Hindlimb muscle (tissue), 1 donor: ENCODE results near the gene LIPE. TPM values are rescaled to one million over a fixed set of nuclear protein-coding genes. Genes with fewer than 3 reads are reported as not detected.
A peak's percentile ranks its signal among the peaks of the same experiment; 100 is the strongest.
"Not testable (repeated sequence)": the region's sequence is repeated elsewhere in the genome, so short reads cannot be mapped to it uniquely, and the experiment has no call there.

Experiments
- DNase-seq: peaks from one replicate; pipeline ENCODE4 v3.0.0-alpha.2; 2013
- polyA plus RNA-seq: library from polyadenylated mRNA; unstranded; fragments of 120-200 nt; gene quantifications from one replicate; pipeline ENCODE4 v1.2.1, GENCODE V29; 2013; ENCODE audit not compliant: insufficient read length

The LIPE gene
- 11.6 TPM for polyA plus RNA-seq

GRCh38 chr19:42427313-42427712, at the start of gene LIPE:
TSS of gene LIPE (minus strand) at chr19:42427388. CDS start at chr19:42427149, 239 bp downstream.
- DNase-seq: no peak

DNA sequence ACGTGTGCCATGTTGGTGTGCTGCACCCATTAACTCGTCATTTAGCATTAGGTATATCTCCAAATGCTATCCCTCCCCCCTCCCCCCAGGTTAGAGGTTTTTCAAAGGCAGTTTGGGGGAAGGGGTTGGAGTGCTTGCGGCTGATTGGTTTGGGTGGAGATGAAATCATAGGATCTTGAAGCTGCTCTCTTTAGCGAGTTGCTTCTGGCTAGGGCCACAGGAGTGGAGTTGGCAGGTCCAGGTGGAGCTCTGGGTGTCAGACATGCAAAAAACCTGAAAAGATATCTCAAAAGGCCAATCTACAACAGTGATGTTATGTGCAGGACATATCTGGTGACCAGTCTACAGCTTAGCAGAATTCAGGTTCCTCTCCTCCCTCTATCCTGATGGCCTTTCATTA, 48.2 kb upstream of the LIPE start:
- DNase-seq: no peak

DNA sequence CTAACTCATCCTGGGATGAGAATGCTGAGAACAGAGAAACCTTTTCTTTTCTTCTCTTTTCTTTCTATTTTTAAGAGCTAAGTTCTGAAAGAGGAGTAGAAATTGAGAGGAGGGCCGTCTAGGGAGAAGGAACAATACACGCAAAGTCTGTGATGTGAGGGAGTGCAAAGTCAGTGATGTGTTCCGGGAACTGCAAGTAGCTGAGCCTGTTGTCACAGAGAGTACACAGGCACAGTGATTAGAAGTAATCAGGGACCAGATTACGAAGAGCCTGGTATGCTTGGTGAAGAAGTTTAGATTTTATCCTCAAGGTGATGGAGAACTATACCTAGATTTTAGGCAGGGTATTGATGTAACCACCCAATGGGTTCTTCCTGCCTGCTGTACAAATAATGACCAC, 47.6 kb upstream of the LIPE start:
- no peak for DNase-seq

DNA sequence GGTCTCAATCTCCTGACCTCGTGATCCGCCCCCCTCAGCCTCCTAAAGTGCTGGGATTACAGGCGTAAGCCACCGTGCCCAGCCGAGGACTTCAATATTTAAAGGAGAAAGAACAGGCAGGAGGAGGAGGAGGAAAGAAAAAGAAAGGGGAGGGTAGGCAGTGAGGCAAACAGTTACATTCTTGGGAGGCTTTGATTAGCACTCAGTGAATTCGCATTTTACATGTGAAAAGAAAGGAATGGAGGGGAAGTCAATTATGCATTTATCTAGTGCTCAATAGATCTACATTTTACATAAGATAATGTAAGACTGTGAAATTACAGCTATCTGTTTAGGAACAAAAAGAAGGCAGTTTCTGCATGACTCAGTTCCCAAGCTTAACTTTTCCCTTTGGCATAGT, 46.5 kb upstream of the LIPE start:
- no peak for DNase-seq

GRCh38 chr19:42472402-42473147, 45.4 kb upstream of the LIPE start:
- DNase-seq: no peak

GRCh38 chr19:42471554-42472249, 44.5 kb upstream of the LIPE start:
- DNase-seq: no peak

DNA sequence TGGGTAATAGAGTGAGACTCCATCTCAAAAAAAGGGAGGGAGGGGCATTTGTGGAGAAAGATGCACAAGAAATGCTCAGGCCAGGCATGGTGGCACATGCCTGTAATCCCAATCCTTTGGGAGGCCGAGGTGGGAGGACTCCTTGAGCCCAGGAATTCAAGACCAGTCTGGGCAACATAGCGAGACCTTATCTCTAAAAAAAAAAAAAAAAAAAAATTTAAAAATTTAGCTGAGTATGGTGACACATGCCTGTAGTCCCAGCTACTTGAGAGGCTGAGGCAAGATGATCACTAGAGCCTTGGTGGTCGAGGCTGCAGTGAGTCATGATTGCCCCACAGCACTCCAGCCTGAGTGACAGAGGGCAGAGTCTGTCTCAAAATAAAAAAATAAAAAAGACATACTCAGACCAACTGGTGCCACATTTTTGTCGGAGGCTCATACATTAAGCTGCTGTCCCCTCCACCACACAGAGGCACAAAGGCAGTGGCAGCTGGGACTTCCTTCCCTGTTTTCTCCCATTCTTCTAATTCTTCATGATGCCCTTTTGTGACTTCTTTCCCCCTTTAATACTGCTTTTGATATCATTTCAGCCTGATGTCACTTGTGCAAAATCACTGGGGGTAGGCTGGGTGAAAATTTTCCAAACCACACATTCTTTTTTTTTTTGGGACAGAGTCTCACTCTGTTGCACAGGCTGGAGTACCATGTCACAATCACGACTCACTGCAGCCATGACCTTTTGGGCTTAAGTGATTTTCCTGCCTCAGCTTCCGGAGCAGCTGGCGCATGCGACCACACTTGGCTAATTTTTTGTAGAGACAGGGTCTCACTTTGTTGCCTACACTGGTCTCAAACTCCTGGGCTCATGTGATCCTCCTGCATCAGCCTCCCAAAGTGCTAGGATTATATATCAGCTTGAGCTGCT, 42.4 kb upstream of the LIPE start:
- DNase-seq: no peak

GRCh38 chr19:42468273-42468796, 41.1 kb upstream of the LIPE start:
- no peak for DNase-seq

GRCh38 chr19:42467183-42467760, 40.1 kb upstream of the LIPE start:
- DNase-seq: no peak

DNA sequence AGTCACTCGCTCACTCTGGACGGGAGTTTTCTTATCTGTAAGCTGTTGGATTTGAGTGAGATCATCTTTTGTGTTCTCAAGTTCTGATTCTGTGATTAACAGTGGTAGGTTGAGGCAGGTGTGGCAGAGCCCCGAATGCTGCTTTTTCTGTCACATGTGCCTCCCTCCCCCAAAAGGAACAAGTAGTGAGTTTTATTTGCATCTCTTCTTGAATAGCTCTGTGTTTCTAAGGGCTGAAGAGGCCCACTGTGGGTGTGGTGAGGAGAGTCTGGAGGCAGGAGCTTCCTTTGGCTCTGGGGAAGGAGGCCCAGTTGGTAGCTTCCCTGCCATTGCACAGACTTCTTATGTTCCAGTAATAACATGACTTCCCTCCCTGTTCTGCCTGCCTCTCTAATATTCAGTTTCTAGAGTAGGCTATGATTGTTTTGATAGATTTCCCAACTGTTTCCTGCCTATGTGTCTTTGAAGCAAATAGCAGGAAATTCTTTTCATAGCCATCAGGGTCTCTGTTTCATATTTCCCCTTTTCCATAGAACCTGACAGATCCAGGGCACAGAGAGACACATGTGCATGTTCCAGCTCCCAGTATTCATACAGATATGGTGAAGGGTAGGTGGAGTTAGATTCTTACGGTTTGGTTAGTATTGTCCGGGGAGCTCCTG, 39.5 kb upstream of the LIPE start:
- DNase-seq: no peak

DNA sequence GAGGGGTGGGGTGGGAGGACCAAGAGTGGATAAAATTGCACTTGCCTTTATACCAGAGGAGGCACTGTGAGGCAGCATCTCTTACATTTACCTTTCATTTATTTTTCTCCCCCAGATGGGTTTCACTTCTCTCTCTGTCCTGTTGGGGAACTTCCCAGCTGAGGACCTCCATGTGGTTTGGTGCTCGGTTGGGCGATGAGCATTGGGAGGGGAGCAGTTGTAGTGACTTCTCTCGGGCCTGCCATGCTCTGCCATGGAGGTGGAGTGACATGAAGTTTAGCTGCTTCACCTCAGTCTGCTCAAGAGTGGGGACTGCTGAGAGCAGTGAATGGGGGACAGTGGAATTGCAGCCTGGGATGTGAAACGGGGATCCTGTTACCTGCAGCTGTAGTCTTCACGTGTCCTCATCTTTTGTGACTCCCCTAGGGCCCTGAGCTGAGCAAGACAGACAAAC, 38.7 kb upstream of the LIPE start:
- no peak for DNase-seq

DNA sequence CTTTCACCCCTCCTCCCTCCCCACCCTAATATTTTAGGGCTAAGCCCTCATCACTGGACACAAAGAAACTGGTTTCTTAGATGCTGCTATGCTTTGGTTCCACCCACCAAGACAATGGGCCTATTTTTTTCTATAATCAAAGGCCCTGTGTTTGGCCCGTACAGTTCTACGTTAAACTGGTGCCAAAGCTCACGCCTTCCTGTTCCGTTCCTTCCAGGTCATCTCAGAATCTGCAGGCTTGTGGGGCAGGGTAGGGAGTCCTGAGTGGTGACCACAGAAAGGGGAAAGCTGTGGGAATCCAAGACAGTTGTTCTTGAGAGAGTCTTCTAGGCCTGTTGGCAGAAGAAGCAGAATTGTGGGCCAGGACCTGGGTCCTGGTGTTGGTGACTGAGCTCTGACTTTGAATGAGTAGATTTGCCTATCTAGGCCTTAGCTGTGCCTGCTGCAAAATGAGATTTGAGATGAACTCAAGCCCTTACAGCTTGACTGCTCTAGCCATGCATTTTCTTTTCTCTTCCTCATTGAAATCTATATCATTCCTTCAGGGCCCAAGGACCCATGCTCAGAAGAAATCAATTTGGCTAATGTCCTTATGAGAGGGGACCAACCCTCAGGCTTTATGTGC, 34.6 kb upstream of the LIPE start:
- no peak for DNase-seq

GRCh38 chr19:42461231-42461630, 34.0 kb upstream of the LIPE start:
- not testable (repeated sequence) for DNase-seq

DNA sequence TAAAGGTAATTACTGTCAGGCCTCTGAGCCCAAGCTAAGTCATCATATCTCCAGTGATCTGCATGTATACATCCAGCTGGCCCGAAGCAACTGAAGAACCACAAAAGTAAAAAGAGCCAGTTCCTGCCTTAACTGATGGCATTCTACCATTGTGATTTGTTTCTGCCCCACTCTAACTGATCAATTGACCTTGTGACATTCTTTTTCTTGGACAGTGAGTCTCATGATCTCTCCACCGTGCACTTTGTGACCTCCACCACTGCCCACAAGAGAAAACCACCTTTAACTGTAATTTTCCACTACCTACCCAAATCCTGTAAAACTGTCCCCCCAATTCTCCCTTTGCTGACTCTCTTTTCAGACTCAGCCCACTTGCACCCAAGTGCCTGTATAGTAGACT, 32.7 kb upstream of the LIPE start:
- DNase-seq: no peak

DNA sequence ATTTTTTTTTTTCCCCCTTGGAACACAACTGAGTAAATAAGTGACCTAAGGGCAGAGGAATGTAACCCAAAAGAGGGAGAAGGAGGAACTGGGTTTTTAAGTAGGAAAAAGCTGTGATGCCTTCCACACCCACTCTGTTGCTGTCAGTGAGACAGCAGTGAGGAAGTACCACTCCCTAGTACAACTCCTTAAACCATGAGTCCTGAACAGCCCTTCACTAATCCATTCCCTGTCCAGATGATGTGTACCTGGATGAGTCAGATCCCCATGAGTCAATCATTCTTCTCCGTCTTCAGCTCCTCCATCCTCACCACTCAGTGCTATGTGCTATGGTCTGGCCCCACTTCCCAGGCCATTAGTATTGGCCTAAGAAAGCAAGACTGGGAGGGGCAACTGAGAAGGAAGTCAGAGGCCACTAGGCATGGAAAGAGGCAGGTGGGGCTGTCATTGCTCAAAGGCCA, 28.5 kb upstream of the LIPE start:
- no peak for DNase-seq

DNA sequence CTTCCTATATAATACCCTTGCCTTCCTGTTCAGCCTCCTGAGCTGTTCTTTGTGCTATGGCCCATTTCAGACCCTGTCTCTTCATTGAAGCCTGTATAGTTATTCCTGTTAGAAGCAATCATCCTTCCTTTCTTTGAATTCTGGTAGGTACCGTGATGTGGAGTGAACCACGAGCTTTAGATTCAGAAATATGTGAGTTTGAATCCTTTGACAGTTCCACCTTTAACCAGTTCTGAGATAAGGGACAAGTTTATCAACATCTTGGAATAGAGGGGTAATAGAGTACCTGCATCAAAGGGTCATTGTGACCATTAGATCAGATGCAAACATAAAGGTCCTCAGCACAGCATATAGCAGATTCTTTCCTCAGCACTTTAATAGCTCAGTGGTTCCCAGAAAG, 27.9 kb upstream of the LIPE start:
- DNase-seq: no peak

DNA sequence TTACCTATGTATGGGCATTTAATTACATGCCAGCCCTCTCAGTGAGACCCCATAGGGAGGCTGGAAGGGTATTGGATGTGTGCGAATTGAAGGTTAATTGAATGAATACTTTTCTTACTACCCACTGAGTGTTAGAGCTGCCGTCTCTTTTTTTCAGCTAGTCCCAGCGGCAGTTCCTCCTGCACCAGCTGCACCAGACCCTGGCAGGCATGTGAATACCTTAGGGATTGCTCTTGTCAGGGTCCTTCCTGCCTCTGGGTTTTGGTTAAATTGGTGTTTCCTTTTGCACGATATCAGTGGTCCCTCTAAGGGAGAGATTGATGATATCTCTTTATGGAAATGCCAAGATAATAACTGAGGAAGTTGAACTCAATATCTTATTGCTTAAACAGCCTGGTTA, 25.4 kb upstream of the LIPE start:
- no peak for DNase-seq

DNA sequence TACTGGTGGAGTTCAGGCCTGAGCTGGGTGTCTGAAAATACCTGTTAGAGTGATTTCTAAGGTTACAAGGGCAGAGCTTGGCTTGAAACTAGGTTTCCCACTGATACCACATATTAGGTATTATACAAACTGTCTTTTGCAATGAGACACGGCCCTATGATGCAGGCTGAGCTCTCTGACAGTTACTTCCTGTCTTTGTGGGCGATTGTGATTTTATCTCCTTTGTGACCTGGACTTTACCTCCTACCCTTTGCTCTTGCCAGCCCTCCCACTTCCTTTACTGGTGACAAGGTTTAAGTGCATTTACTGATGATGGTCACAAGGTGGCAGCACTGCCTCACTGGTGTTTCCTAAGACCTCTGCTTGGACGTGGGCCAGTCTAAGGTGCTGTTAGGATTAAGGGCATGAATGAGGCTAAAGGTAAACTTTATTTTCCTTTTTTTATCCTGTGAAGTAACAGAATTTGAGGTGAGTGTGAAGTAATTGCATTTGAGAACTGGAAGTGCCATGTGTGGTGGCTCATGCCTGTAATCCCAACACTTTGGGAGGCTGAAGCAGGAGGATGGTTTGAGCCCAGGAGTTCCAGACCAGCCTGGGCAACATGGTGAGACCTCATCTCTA, 23.2 kb upstream of the LIPE start:
- peak; percentile 69 for DNase-seq

GRCh38 chr19:42448306-42448705, 21.1 kb upstream of the LIPE start:
- DNase-seq: not testable (repeated sequence)

DNA sequence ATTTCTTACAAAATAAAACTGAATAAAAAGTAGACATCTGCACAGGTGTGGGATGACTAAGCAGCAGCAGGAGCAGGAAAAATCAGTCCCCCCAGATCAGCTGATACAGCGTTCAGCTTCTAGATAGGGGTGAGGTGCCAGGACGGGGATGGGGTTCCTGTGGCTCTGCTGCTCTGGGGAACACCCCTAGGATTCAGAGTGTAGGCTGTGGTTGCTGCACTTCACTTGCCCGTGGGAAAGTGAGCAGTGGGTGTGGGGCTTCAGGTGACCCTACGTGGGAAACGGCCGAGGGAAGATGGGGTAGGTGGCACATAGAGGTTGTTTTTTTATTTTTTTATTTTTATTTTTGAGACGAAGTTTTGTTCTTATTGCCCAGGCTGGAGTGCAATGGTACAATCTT, 18.8 kb upstream of the LIPE start:
- DNase-seq: no peak

DNA sequence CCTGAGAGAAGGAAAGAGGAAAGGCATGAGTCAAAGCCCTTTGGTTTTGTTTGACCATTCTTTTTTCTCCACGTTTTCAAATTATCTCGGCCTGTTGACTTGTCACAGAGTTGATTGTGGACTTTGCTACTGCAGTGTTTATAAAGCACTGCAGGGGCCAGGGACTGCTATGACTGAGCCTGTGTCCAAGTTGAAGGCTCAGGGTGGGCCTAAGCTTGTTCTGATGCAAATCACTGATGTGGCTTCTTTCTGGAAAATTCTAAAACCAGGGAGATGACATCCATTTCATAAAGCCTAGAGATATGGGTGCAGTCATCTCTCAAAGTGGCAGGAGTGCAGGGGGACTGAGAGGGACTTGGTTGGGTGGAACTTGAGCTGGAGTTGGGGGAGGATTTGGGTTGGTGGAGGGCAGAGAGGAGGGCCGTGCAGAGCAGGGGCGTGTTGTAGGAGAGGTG, 16.8 kb upstream of the LIPE start:
- no peak for DNase-seq
